ENCODE results near the gene SCAMP5. TPM values are rescaled to one million over a fixed set of nuclear protein-coding genes. Genes with fewer than 3 reads are reported as not detected.

SCAMP5 gene
- total RNA-seq, 1 experiment from 2014 or later = 7.0 TPM

DNA sequence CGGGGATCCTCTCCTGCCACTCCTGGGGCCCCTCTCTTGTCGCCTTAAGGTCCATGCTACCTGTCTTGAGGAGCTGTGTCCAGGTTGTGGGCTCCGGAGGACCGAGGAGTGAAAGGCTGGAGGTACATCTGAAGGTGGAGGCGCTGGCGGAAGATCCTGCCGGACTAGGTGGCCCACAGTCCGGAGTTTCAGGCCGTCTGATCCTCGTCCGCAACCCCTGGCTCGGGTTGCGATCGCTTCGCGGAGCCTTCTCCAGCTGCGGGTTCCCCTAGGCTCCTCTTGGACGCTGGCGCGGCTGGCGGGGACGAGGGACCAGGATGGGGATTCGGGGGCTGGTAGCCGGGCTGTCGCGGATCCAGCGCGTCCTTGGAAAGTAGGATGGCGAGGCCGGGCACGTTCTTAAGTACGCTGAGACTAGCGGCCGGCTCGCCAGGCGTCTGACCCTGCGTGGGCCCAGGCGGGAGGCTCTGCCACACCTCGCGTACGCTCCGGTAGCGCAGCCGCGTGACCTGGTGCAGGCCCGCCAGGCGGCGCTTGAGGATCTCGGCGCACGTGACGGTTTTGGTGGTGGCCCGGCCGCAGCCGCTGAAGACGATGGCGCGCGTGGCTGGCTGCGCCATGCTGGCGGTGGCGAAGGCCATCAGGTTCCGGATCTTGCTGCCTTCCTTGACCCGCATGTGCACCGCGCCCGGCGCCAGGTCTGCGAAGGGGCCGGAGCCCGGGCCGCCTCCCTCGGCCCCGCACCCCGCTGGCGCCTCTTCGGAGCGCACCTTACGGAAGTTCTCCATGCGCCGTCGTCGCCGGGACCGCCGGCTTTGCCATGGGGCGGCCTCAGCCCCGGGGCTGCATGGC is 39.3 kb upstream of the SCAMP5 start:
- H3K4me2 ChIP-seq (ENCODE audit: low read length) = peak overlapping the region; percentile 98
- no peak for TF ChIP-seq EZH2 (IDR thresholded peaks at IDR 0.05; ENCODE audit: low read length, unreplicated experiment)
- peak; percentile 31; the same call in 1 of the 2 replicates for TF ChIP-seq CTCF (conservative IDR thresholded peaks at IDR 0.05; ENCODE audit: low read depth, low read length)
- no peaks in the 10 kb centered on the region for H3F3A ChIP-seq (ENCODE audit: low read length, unreplicated experiment)
- BruUV-seq (replicated peaks) = no TSS peak
- no peaks in the 10 kb centered on the region for H3K9me3 ChIP-seq (ENCODE audit: low read length)
- intact Hi-C loops (cut with micrococcal nuclease) = no loop called here
- peaks cover 8% of the 10 kb centered on the region for H3K79me2 ChIP-seq (ENCODE audit: low read length)
- no peak overlapping the region for H3K27ac ChIP-seq (ENCODE audit: low read length)
- no peaks in the 10 kb centered on the region for H3K36me3 ChIP-seq (ENCODE audit: low read depth, low read length)
- peak overlapping the region; percentile 78 for H3K4me3 ChIP-seq (ENCODE audit: low read length)
- no peaks in the 10 kb centered on the region for H3K9me2 ChIP-seq (replicated peaks; ENCODE audit: low read length)
- DNase-seq (no peak), ATAC-seq (peak; percentile 29)
- peak overlapping the region; percentile 99 for H2AFZ ChIP-seq (ENCODE audit: low read length)
- peaks cover 18% of the 10 kb centered on the region; the same call in 1 of the 2 replicates for H3K4me1 ChIP-seq (ENCODE audit: insufficient read depth, low read length)
- H4K20me1 ChIP-seq (ENCODE audit: low read length) = no peaks in the 10 kb centered on the region
- no peaks in the 10 kb centered on the region for H3K27me3 ChIP-seq (ENCODE audit: low read length)
- POLR2A ChIA-PET (ENCODE audit: unreplicated experiment) = no interaction called here
- H3K9ac ChIP-seq (ENCODE audit: low read length) = peak overlapping the region; percentile 55; the same call in 1 of the 2 replicates
- CTCF ChIA-PET = no interaction called here

- Histone ChIP-seq H3K27me3 (ENCODE audit: low read length) (no peaks in the 10 kb centered on the region), H3K4me3 (ENCODE audit: low read length) (peak within 1 kb of the TSS; percentile 78), H3K4me2 (ENCODE audit: low read length) (peak within 1 kb of the TSS; percentile 98), H4K20me1 (ENCODE audit: low read length) (no peaks in the 10 kb centered on the region), H3F3A (ENCODE audit: low read length, unreplicated experiment) (no peaks in the 10 kb centered on the region), H2AFZ (ENCODE audit: low read length) (peak within 1 kb of the TSS; percentile 99), H3K9ac (ENCODE audit: low read length) (peak within 1 kb of the TSS; percentile 55), H3K27ac (ENCODE audit: low read length) (no peak within 1 kb of the TSS), H3K9me3 (ENCODE audit: low read length) (no peaks in the 10 kb centered on the region), H3K36me3 (ENCODE audit: low read depth, low read length) (no peaks in the 10 kb centered on the region), H3K4me1 (ENCODE audit: insufficient read depth, low read length) (peaks cover 18% of the 10 kb centered on the region; the same call in 1 of the 2 replicates), H3K9me2 (replicated peaks; ENCODE audit: low read length) (no peaks in the 10 kb centered on the region), H3K79me2 (ENCODE audit: low read length) (peaks cover 8% of the 10 kb centered on the region)
- intact Hi-C loops (cut with micrococcal nuclease) = no loop called here
- DNase-seq (peak; percentile 77), ATAC-seq (peak; percentile 92)
- TF ChIP-seq EZH2phosphoT487 (IDR thresholded peaks at IDR 0.05; ENCODE audit: borderline replicate concordance, low read length) = no peak
- TF ChIP-seq EZH2 (IDR thresholded peaks at IDR 0.05; ENCODE audit: low read length, unreplicated experiment) = no peak
- no peak for TF ChIP-seq CTCF (conservative IDR thresholded peaks at IDR 0.05; ENCODE audit: low read depth, low read length)
- ChIA-PET CTCF (interaction anchor here (0.5 to 1.5 kb wide), 3 partner anchors 31 to 187 kb away, joined by 3 to 5 read pairs (median 4); no protein-coding TSS in a partner anchor), POLR2A (ENCODE audit: unreplicated experiment) (no interaction called here)
- BruUV-seq (replicated peaks) = no TSS peak
Measured at GRCh38 chr15:74956648-74957475, 38.5 kb upstream of the SCAMP5 start, which contains the start of gene RPP25. TSS of gene RPP25 (minus strand) at chr15:74956772. CDS start at chr15:74956583, 189 bp downstream.

All from PC-3 (cell line).